Upper lobe of right lung (tissue), 1 donor: ENCODE results near the gene IGFALS. TPM values are rescaled to one million over a fixed set of nuclear protein-coding genes. Genes with fewer than 3 reads are reported as not detected.

Experiments used
- ATAC-seq: fragments of 200-7000 bp; cut with Tn5 transposase; one replicate; pipeline ENCODE4 v1.9.1; 2020; ENCODE audit warnings: mild to moderate bottlenecking, moderate library complexity
- DNase-seq: peaks from one replicate; pipeline ENCODE4 v3.0.0-alpha.2; 2020
- H3K27ac ChIP-seq: fragments of 200-600 bp; one replicate; pipeline ENCODE4 v1.8.0; 2022
- H3K27me3 ChIP-seq: fragments of 200-600 bp; one replicate; pipeline ENCODE4 v1.8.0; 2022; ENCODE audit warnings: mild to moderate bottlenecking
- H3K36me3 ChIP-seq: fragments of 200-600 bp; one replicate; pipeline ENCODE4 v1.8.0; 2022
- H3K4me1 ChIP-seq: fragments of 200-600 bp; one replicate; pipeline ENCODE4 v1.8.0; 2022
- H3K4me3 ChIP-seq: fragments of 200-600 bp; one replicate; pipeline ENCODE4 v1.8.0; 2022; ENCODE audit warnings: mild to moderate bottlenecking
- H3K9me3 ChIP-seq: fragments of 200-600 bp; one replicate; pipeline ENCODE4 v1.8.0; 2022
- CTCF ChIP-seq: fragments of 200-600 bp; IDR thresholded peaks from one replicate; pipeline ENCODE4 v1.8.0; 2022; ENCODE audit warnings: antibody characterized with exemption
- intact Hi-C: fragments of 100-400 bp; cut with DNase I; formaldehyde crosslinking; loops from one replicate; pipeline ENCODE4 v1.11.0; 2022
- total RNA-seq: library from RNA; stranded (reverse); fragmentation: NEBNext Ultra II Directional; extraction: Animal tissue kit (Norgen Biotek cat#: 25700); gene quantifications from one replicate; pipeline ENCODE4 v1.2.1, GENCODE V29; 2021
- donor health status: DM: no; HTN: yes; CAD: no; lungs with severe emphysema.

Gene IGFALS
- total RNA-seq, 1 donor from 2014 or later, result 2.5 TPM

GRCh38 chr16:1823821-1824220 is 30.3 kb upstream of the IGFALS start:
- no peak overlapping the region for H3K4me3 ChIP-seq

GRCh38 chr16:1822801-1823200 is 29.3 kb upstream of the IGFALS start:
- Histone ChIP-seq H3K27ac (no peak overlapping the region), H3K4me3 (no peak overlapping the region), H3K27me3 (no peaks in the 10 kb centered on the region), H3K4me1 (peaks cover 15% of the 10 kb centered on the region), H3K36me3 (peaks cover 46% of the 10 kb centered on the region), H3K9me3 (no peaks in the 10 kb centered on the region)
- ATAC-seq, result no peak
- no peak for TF ChIP-seq CTCF
- DNase-seq, result peak; percentile 32
- intact Hi-C loops, result no loop called here

More at GRCh38 chr16:1823821-1824220, 30.3 kb upstream of the IGFALS start:
- no peaks in the 10 kb centered on the region for H3K27me3 ChIP-seq
- intact Hi-C loops, result no loop called here
- no peak overlapping the region for H3K27ac ChIP-seq
- peaks cover 39% of the 10 kb centered on the region for H3K36me3 ChIP-seq
- ATAC-seq, result no peak
- peaks cover 25% of the 10 kb centered on the region for H3K4me1 ChIP-seq
- no peak for TF ChIP-seq CTCF
- DNase-seq, result no peak
- no peaks in the 10 kb centered on the region for H3K9me3 ChIP-seq

GRCh38 chr16:1821861-1822611 is 28.5 kb upstream of the IGFALS start:
- H3K27ac ChIP-seq, result no peak overlapping the region
- no peaks in the 10 kb centered on the region for H3K27me3 ChIP-seq
- peaks cover 13% of the 10 kb centered on the region for H3K4me1 ChIP-seq
- H3K9me3 ChIP-seq, result no peaks in the 10 kb centered on the region
- ATAC-seq (no peak), DNase-seq (no peak)
- intact Hi-C loops, result no loop called here
- no peak for TF ChIP-seq CTCF
- H3K36me3 ChIP-seq, result peaks cover 49% of the 10 kb centered on the region
- H3K4me3 ChIP-seq, result no peak overlapping the region

- ATAC-seq (no peak), DNase-seq (no peak)
- Histone ChIP-seq H3K4me3 (no peak overlapping the region), H3K27me3 (no peaks in the 10 kb centered on the region), H3K36me3 (peaks cover 60% of the 10 kb centered on the region), H3K9me3 (no peaks in the 10 kb centered on the region), H3K27ac (no peak overlapping the region), H3K4me1 (peaks cover 13% of the 10 kb centered on the region)
- TF ChIP-seq CTCF, result no peak
- intact Hi-C loops, result no loop called here
Measured at GRCh38 chr16:1820946-1821290, 27.4 kb upstream of the IGFALS start.

- H3K36me3 ChIP-seq, result peaks cover 66% of the 10 kb centered on the region
- no peaks in the 10 kb centered on the region for H3K9me3 ChIP-seq
- ATAC-seq (no peak), DNase-seq (peak; percentile 42)
- H3K27ac ChIP-seq, result no peak overlapping the region
- no peak for TF ChIP-seq CTCF
- no peaks in the 10 kb centered on the region for H3K27me3 ChIP-seq
- no peak overlapping the region for H3K4me3 ChIP-seq
- intact Hi-C loops, result no loop called here
- peaks cover 8% of the 10 kb centered on the region for H3K4me1 ChIP-seq
Measured at GRCh38 chr16:1820096-1820945, 26.8 kb upstream of the IGFALS start.
